GM06990 (cell line): ENCODE data around the gene PHKG2.
A peak's percentile ranks its signal among the peaks of the same experiment; 100 is the strongest.

Experiments used
- DNase-seq: peaks from one replicate; pipeline ENCODE4 v3.0.0-alpha.2; 2011; ENCODE audit not compliant: insufficient read length; ENCODE audit errors: extremely low read depth
- H3K27me3 ChIP-seq: replicated peaks from 2 replicates; pipeline ENCODE4 v1.6.0; 2011; ENCODE audit warnings: low read length; ENCODE audit not compliant: control insufficient read depth, insufficient read depth
- H3K36me3 ChIP-seq: 2 replicates; pipeline ENCODE4 v1.5.1; 2011; ENCODE audit warnings: low read length; ENCODE audit not compliant: control insufficient read depth, insufficient read depth
- H3K4me3 ChIP-seq: replicated peaks from 2 replicates; pipeline ENCODE4 v1.5.1; 2011; ENCODE audit warnings: low read depth, mild to moderate bottlenecking, control low read depth, low read length
- TF ChIP-seq, protein P1 (sequence below): IDR thresholded peaks from 2 replicates; pipeline ENCODE4 v1.5.1; 2011; ENCODE audit warnings: low read length, control low read depth, mild to moderate bottlenecking, inconsistent platforms; ENCODE audit not compliant: insufficient read depth, poor library complexity, severe bottlenecking

PHKG2 gene

DNA sequence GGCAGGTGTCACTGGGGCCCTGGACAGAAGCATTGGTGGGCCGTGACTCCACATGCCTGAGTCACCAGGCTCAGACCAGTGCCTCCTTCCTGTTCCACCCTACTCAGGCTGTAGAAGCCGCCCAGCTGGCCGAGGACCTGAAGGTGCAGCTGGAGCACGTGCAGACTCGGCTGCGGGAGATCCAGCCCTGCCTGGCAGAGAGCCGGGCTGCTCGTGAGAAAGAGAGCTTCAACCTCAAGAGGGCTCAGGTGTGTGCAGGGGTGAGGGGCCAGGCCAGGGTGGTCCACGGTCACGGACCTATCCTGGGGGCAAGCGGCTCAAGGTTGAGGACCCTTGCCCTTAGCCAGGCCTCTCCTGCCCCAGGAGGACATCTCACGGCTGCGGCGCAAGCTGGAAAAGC is 23.5 kb downstream of the PHKG2 start:
- TF ChIP-seq, protein P1, sequence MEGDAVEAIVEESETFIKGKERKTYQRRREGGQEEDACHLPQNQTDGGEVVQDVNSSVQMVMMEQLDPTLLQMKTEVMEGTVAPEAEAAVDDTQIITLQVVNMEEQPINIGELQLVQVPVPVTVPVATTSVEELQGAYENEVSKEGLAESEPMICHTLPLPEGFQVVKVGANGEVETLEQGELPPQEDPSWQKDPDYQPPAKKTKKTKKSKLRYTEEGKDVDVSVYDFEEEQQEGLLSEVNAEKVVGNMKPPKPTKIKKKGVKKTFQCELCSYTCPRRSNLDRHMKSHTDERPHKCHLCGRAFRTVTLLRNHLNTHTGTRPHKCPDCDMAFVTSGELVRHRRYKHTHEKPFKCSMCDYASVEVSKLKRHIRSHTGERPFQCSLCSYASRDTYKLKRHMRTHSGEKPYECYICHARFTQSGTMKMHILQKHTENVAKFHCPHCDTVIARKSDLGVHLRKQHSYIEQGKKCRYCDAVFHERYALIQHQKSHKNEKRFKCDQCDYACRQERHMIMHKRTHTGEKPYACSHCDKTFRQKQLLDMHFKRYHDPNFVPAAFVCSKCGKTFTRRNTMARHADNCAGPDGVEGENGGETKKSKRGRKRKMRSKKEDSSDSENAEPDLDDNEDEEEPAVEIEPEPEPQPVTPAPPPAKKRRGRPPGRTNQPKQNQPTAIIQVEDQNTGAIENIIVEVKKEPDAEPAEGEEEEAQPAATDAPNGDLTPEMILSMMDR, result no peak
- H3K4me3 ChIP-seq, result no peak overlapping the region
- peaks cover 47% of the 10 kb centered on the region for H3K36me3 ChIP-seq
- H3K27me3 ChIP-seq, result no peaks in the 10 kb centered on the region
- DNase-seq, result no peak

DNA sequence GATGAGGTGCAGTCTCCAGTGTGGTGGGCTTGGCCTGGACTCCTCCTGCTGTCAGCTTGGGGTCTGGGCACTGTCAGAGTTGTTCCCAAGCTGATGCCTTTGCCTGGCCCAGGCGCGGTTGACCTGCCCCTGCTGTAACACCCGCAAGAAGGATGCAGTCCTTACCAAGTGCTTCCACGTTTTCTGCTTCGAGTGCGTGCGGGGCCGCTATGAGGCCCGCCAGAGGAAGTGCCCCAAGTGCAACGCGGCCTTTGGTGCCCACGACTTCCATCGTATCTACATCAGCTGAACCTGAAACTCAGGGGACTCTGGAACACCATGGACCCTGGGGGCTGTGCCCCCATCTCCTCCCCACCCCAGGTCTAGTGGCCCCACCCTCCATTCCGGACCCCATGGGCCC is 25.6 kb downstream of the PHKG2 start:
- no peak for DNase-seq
- TF ChIP-seq, protein P1, result no peak
- Histone ChIP-seq H3K36me3 (peaks cover 32% of the 10 kb centered on the region), H3K4me3 (no peak overlapping the region), H3K27me3 (no peaks in the 10 kb centered on the region)

DNA sequence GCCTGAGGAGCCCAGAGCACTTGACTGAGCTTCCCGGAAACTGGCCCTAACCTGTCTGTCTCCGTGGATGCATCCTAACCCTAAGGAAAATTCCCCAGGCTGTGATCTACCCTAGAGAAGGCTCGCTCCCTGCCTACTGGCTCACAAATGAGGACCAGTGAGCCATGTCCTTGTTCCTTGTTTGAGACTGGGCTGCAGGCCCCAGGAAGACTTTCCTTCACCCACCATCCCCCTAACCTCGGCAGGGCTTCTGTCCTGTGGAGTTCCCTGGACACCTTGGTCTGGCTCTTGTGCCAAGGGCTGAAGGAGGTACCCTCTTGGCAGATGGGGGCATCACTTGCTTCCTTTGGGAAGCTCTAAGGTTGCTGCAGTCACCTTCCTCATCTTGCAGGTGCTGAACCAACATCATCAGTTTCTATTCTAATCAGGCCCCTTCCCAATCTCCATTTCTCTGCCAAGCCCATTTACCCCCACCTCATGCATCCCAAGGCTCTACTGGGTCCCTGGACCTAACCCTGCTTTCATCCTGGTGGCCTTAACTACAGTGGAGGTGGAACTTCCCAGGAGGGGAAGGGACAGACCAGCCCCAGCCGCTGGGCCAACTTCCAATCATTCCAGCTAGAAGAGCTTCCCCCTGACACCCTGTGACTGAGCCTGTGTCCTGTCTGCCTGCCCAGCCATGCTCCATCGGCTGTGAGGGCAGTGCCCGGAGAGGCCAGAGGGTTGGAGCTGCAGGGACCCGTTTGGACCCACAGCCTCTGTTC is 26.3 kb downstream of the PHKG2 start:
- Histone ChIP-seq H3K36me3 (peaks cover 25% of the 10 kb centered on the region), H3K27me3 (no peaks in the 10 kb centered on the region), H3K4me3 (peak overlapping the region; percentile 81)
- TF ChIP-seq, protein P1, result no peak
- no peak for DNase-seq

DNA sequence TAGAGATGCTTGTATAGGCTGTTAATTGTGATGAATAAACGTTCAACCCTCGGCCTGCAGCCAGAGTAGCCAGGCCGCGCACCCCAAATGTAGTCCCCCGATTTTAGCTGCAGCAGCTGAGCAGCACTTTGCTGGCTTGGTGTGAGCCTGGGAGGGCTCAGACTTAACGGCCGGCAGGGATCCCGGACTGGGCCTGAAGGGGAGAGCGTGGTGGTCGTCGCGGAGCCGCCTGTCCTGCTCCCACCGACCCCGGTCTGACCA is 26.8 kb downstream of the PHKG2 start:
- peaks cover 23% of the 10 kb centered on the region for H3K36me3 ChIP-seq
- TF ChIP-seq, protein P1, result no peak

DNA sequence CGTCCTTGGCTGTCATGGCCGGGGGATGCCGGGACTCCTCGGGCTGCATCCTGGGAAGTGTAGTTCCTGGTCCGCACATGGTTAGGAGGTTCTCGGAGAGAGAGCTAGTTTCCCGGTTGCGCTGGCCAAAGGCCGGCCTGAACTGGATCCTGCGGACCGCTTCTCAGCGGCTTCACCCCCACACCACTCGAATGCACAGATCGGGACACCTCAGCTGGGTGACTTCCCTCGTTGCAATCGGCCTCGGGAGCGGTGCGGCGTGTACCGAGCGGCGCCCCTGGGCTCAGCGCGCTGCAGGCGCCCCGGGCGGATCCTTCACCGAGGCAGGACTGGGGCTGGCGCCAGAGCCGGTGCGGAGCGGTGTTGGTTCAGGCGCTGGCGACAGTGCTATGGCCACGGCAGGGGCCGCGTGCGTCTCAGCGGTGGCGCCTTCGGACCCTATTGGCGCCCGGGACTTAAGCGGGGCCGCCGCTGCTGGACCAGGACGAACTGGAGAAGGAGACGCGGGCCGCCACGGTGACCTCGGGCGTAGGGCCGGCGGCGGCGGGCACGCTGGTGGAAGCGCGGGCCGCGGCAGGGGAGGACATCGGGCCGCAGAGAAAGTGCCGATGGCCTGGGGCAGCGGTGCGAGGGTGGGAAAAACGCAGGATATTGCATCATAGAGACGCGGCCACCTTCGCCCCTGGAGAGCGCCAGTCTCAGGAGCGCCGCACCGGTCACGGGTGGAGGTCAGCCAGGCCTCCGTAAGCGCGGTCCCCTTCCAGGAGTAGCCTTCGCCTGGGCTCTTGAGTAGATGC is 27.4 kb downstream of the PHKG2 start:
- TF ChIP-seq, protein P1, result no peak
- H3K36me3 ChIP-seq, result peaks cover 20% of the 10 kb centered on the region
- H3K27me3 ChIP-seq, result no peaks in the 10 kb centered on the region
- peak; percentile 73 for DNase-seq
- peak overlapping the region; percentile 81 for H3K4me3 ChIP-seq

More for the DNA sequence above, 26.8 kb downstream of the PHKG2 start:
- Histone ChIP-seq H3K4me3 (peak overlapping the region; percentile 81), H3K27me3 (no peaks in the 10 kb centered on the region)
- DNase-seq, result no peak
